Loucy (cell line): ENCODE results near the gene SLC9A9.

ENCODE experiments used
- H2AFZ ChIP-seq: fragments of 200-600 bp; sonication (generic); 2 replicates; pipeline ENCODE4 v1.6.0; 2016; ENCODE audit warnings: antibody characterized with exemption, mild to moderate bottlenecking, low read length, moderate library complexity
- H3F3A ChIP-seq: fragments of 200-600 bp; 2 replicates; pipeline ENCODE4 v1.6.0; 2016; ENCODE audit warnings: antibody characterized with exemption, low read depth, mild to moderate bottlenecking
- H3K27me3 ChIP-seq: fragments of 200-600 bp; sonication (generic); 2 replicates; pipeline ENCODE4 v1.6.1; 2014; ENCODE audit warnings: low read length, mild to moderate bottlenecking; ENCODE audit not compliant: insufficient read depth, poor library complexity, severe bottlenecking
- H3K36me3 ChIP-seq: fragments of 200-600 bp; sonication (generic); 2 replicates; pipeline ENCODE4 v1.6.1; 2016; ENCODE audit warnings: low read length; ENCODE audit not compliant: insufficient read depth
- H3K4me1 ChIP-seq: fragments of 200-600 bp; sonication (generic); 2 replicates; pipeline ENCODE4 v1.5.1; 2014; ENCODE audit warnings: low read length, mild to moderate bottlenecking; ENCODE audit not compliant: insufficient read depth, poor library complexity, severe bottlenecking
- H3K4me2 ChIP-seq: fragments of 200-600 bp; sonication (generic); 2 replicates; pipeline ENCODE4 v1.6.0; 2014; ENCODE audit warnings: antibody characterized with exemption, low read length, low read depth, mild to moderate bottlenecking; ENCODE audit not compliant: poor library complexity, severe bottlenecking
- H3K4me3 ChIP-seq: fragments of 200-600 bp; sonication (generic); 2 replicates; pipeline ENCODE4 v1.5.1; 2014; ENCODE audit warnings: low read length, mild to moderate bottlenecking, mixed read lengths; ENCODE audit not compliant: poor library complexity, severe bottlenecking
- H3K79me2 ChIP-seq: fragments of 200-600 bp; sonication (generic); 2 replicates; pipeline ENCODE4 v1.6.1; 2014; ENCODE audit warnings: low read length; ENCODE audit not compliant: insufficient read depth
- H3K9ac ChIP-seq: fragments of 200-600 bp; sonication (generic); 2 replicates; pipeline ENCODE4 v1.6.0; 2014; ENCODE audit warnings: mild to moderate bottlenecking, low read depth, low read length, moderate library complexity; ENCODE audit not compliant: poor library complexity, severe bottlenecking
- H3K9me2 ChIP-seq: fragments of 200-600 bp; sonication (generic); replicated peaks from 2 replicates; pipeline ENCODE4 v1.6.1; 2016; ENCODE audit warnings: low read depth, low read length, mixed read lengths
- H3K9me3 ChIP-seq: fragments of 200-600 bp; sonication (generic); 2 replicates; pipeline ENCODE4 v1.6.1; 2014; ENCODE audit warnings: mild to moderate bottlenecking, antibody characterized with exemption, low read length, low read depth; ENCODE audit not compliant: insufficient read depth
- H4K20me1 ChIP-seq: fragments of 200-600 bp; sonication (generic); 2 replicates; pipeline ENCODE4 v1.6.0; 2014; ENCODE audit warnings: antibody characterized with exemption, low read length, mild to moderate bottlenecking; ENCODE audit not compliant: insufficient read depth, poor library complexity, severe bottlenecking
- EZH2phosphoT487 ChIP-seq: fragments of 200-600 bp; IDR thresholded peaks from 2 replicates; pipeline ENCODE4 v1.6.1; 2018; ENCODE audit warnings: antibody characterized with exemption, mild to moderate bottlenecking, moderate library complexity, borderline replicate concordance
- TF ChIP-seq, protein P1 (sequence below): fragments of 200-600 bp; sonication (generic); conservative IDR thresholded peaks from 2 replicates; pipeline ENCODE4 v1.5.1; 2014; ENCODE audit warnings: mild to moderate bottlenecking, antibody characterized with exemption, low read length

The SLC9A9 gene

DNA sequence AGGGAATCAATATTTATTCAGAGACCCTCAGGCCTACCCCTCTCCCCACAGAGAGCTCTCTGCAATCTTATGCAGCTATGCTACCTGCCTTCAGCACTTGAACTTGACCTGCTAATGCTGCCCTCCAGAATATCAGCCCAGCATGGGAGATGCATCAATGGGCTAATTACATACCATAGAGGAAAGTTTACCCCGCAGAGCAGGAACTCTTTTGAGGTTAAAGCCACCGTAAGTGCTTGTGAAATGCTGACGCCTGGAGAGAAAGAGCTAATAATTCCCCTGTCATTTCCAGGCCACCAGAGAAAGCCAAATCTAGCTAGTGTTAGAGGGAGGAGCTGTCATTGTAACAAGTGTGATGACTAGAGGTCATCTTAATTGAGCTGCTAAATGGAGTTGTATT lies 601.2 kb downstream of the SLC9A9 start:
- Histone ChIP-seq H3K4me1 (no peaks in the 10 kb centered on the region), H3K9ac (no peak overlapping the region)
- TF ChIP-seq EZH2phosphoT487, result no peak

GRCh38 chr3:143245692-143246091 lies 602.6 kb downstream of the SLC9A9 start:
- H3K4me2 ChIP-seq, result no peak overlapping the region
- H3K9ac ChIP-seq, result no peak overlapping the region
- TF ChIP-seq, protein P1, sequence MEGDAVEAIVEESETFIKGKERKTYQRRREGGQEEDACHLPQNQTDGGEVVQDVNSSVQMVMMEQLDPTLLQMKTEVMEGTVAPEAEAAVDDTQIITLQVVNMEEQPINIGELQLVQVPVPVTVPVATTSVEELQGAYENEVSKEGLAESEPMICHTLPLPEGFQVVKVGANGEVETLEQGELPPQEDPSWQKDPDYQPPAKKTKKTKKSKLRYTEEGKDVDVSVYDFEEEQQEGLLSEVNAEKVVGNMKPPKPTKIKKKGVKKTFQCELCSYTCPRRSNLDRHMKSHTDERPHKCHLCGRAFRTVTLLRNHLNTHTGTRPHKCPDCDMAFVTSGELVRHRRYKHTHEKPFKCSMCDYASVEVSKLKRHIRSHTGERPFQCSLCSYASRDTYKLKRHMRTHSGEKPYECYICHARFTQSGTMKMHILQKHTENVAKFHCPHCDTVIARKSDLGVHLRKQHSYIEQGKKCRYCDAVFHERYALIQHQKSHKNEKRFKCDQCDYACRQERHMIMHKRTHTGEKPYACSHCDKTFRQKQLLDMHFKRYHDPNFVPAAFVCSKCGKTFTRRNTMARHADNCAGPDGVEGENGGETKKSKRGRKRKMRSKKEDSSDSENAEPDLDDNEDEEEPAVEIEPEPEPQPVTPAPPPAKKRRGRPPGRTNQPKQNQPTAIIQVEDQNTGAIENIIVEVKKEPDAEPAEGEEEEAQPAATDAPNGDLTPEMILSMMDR, result no peak
- no peak for TF ChIP-seq EZH2phosphoT487
- no peaks in the 10 kb centered on the region for H3K36me3 ChIP-seq
- no peaks in the 10 kb centered on the region for H4K20me1 ChIP-seq
- no peaks in the 10 kb centered on the region for H3K79me2 ChIP-seq
- no peak overlapping the region for H2AFZ ChIP-seq
- no peaks in the 10 kb centered on the region for H3K9me2 ChIP-seq
- H3K9me3 ChIP-seq, result no peaks in the 10 kb centered on the region
- no peak overlapping the region for H3K4me3 ChIP-seq
- no peaks in the 10 kb centered on the region for H3F3A ChIP-seq
- no peaks in the 10 kb centered on the region for H3K27me3 ChIP-seq
- H3K4me1 ChIP-seq, result no peaks in the 10 kb centered on the region

More for the DNA sequence above, 601.2 kb downstream of the SLC9A9 start:
- Histone ChIP-seq H3K79me2 (no peaks in the 10 kb centered on the region), H3K4me3 (no peak overlapping the region), H2AFZ (no peak overlapping the region), H3K4me2 (no peak overlapping the region), H3K27me3 (no peaks in the 10 kb centered on the region), H3K9me3 (no peaks in the 10 kb centered on the region), H3K9me2 (no peaks in the 10 kb centered on the region), H3K36me3 (no peaks in the 10 kb centered on the region), H3F3A (no peaks in the 10 kb centered on the region), H4K20me1 (no peaks in the 10 kb centered on the region)

- Histone ChIP-seq H3K4me2 (no peak overlapping the region), H3K9me2 (no peaks in the 10 kb centered on the region), H3K4me3 (no peak overlapping the region), H3K36me3 (no peaks in the 10 kb centered on the region), H3K27me3 (no peaks in the 10 kb centered on the region), H3K9ac (no peak overlapping the region), H3K4me1 (no peaks in the 10 kb centered on the region), H2AFZ (no peak overlapping the region), H3K9me3 (no peaks in the 10 kb centered on the region), H3K79me2 (no peaks in the 10 kb centered on the region), H4K20me1 (no peaks in the 10 kb centered on the region), H3F3A (no peaks in the 10 kb centered on the region)
- TF ChIP-seq EZH2phosphoT487, result no peak
- TF ChIP-seq, protein P1, result no peak
Measured at GRCh38 chr3:143244516-143245063, 603.7 kb downstream of the SLC9A9 start.

DNA sequence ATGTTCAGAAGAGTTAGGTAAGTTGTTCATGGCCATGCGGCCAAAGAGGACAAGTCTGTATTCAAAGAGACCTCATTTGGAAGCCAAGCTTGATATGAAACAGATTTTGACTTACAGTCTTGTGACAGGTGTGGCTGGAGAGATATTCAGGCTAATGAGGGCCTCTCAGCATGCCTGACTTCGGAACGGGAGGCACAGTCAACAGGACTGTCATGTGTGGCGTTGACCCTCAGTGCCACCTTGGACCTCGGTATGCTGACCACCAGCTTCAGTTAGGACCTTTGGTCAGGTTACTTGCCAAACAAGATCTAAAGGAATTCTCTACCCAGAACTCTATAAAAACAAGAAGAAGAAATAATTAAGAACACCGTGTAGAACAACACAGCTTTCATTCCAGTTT lies 604.6 kb downstream of the SLC9A9 start:
- Histone ChIP-seq H3K9ac (no peak overlapping the region), H4K20me1 (no peaks in the 10 kb centered on the region), H2AFZ (no peak overlapping the region), H3F3A (no peaks in the 10 kb centered on the region), H3K4me2 (no peak overlapping the region), H3K9me3 (no peaks in the 10 kb centered on the region), H3K79me2 (no peaks in the 10 kb centered on the region), H3K9me2 (no peaks in the 10 kb centered on the region), H3K4me1 (no peaks in the 10 kb centered on the region), H3K36me3 (no peaks in the 10 kb centered on the region), H3K27me3 (no peaks in the 10 kb centered on the region), H3K4me3 (no peak overlapping the region)
- TF ChIP-seq EZH2phosphoT487, result no peak
- TF ChIP-seq, protein P1, result no peak
